GM21825 (cell line): ENCODE results near the gene TMED10.
"Not testable (repeated sequence)": the region's sequence is repeated elsewhere in the genome, so short reads cannot be mapped to it uniquely, and the experiment has no call there.

Experiments
- ATAC-seq: cut with Tn5 transposase; IDR thresholded peaks from one replicate; pipeline ENCODE4 v1.9.1; 2021; ENCODE audit warnings: mild to moderate bottlenecking, moderate library complexity; ENCODE audit not compliant: unreplicated experiment

The TMED10 gene

GRCh38 chr14:75196064-75196463 is 19.7 kb upstream of the TMED10 start:
- no peak for ATAC-seq

GRCh38 chr14:75191100-75191499 is 14.7 kb upstream of the TMED10 start:
- ATAC-seq: no peak

DNA sequence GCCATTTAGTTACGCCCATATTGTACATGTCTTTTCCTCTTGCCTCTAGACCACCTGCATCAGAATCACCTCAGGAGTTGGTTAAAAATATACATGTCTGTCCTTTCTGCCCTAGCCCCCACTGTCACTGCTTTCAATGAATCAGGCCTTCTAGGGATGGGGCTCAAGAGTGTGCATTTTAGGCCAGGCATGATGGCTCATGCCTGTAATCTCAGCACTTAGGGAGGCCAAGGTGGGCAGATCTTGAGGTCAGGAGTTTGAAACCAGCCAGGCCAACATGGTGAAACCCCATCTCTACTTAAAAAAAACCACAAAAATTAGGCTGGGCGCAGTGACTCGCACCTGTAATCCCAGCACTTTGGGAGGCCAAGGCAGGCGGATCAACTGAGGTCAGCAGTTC is 13.6 kb upstream of the TMED10 start:
- ATAC-seq: no peak

DNA sequence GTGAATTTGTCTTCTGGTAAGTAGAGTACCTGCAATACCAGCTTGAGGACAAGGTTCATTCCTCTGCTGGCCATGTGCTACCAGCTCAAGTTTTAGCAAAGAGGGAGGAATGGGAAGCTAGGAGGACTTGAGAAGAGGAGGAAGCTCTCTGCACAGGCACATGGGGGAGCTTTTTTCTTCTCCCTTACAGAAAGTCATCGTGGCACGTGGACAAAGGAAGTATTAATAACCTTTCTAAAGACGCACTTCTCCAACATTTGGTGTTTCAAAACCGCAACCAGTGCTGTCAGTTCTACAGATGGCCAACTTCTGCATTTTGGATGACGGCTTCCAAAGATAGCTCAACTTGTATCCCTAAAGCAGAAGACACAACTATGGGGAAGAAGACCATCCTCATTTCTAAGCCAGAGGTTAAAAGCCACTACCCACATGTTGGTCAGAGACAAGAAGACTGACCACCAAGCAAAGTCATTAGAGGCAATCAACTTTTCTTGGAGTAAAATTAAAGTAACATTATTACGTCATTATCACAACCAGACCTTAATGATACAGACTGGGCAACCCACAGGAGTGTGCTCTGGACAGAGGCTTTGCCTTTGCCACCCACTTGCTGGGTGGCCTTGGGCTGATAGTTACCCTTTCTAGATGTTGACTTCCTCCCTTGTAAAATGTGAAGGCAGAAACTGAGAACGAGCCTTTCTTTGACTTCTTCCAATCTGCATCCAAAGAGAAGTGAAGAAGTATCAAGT is 12.3 kb upstream of the TMED10 start:
- no peak for ATAC-seq

- ATAC-seq: no peak
Measured at GRCh38 chr14:75188086-75188485, 11.7 kb upstream of the TMED10 start.

DNA sequence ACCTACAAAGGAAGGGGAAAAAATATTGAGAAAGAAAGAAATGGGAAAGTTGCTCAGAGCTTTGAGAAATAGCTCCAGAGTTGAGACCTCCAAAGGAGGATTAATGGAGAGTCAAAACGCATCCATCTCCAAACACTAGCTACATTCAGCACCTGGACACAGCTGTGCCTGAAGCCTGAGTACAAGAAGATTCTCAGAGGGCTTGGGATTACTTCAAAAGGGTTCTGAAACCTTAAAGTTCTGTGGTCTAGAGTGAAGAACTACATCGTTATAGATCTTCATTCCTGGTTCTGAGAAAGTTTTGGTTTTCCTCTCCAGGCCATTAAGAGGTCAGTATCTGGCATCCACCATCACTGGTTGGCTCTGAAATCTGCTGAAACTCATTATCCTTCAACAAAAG is 10.5 kb upstream of the TMED10 start:
- ATAC-seq: no peak

- ATAC-seq: no peak
Measured at GRCh38 chr14:75185251-75186040, 9.0 kb upstream of the TMED10 start.

- no peak for ATAC-seq
Measured at GRCh38 chr14:75184492-75184891, 8.1 kb upstream of the TMED10 start.

DNA sequence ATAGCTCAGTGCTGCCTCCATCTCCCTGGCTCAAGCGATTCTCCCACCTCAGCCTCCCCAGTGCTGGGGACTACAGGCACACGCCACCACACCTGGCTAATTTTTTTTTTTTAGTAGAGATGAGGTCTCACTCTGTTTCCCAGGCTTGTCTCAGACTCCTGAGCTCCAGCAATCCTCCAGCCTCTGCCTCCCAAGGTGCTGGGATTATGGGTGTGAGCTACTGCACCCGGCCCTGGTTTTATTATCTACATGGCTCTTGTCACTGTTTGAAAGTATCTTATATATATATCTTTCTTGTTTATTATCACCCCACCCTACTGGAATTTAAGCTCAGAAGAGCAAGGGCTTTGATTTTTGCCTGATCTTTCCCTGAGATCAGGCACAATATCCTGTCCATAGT is 7.6 kb upstream of the TMED10 start:
- no peak for ATAC-seq

DNA sequence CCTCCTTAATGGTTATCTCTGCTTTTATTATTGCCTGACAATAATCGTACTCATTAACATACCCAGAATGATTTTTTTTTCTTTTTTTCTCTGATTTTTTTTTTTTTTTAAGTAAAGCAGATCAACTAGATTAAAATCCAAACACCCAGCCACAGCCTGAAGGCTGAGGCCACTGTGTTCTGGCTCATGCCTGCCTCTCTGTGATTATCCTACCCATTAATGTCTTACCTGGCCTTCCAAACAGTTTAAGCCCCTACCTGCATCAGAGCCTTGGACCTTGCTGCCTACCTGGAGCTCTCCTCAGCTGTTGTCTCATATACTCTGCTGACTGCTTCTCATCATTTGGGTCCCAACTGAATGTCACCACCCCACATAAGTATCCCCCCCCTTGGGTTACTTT is 6.8 kb upstream of the TMED10 start:
- no peak for ATAC-seq

- ATAC-seq: no peak
Measured at GRCh38 chr14:75182821-75183220, 6.4 kb upstream of the TMED10 start.

GRCh38 chr14:75182163-75182562 is 5.8 kb upstream of the TMED10 start:
- not testable (repeated sequence) for ATAC-seq

- ATAC-seq: no peak
Measured at GRCh38 chr14:75181293-75182062, 5.1 kb upstream of the TMED10 start.

DNA sequence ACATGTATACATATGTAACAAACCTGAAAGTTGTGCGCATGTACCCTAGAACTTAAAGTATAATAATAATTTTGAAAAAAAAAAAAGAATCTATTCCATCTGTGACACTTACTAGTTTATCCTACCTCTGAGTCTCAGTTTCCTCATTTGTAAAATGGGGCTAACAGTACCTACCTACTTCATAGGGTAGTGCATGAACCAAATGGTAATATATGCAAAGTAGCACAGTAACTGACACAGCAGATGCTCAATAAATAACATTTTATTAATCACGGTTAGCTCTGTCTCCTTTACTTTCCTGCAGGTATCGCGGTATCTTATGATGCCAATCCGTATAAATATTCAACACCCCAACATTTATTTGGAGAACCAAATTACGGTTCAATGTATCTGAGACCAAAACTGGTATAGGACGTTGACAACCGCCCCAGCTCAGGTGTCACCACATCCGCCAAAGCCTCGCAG is 703 bp downstream of the TMED10 start:
- ATAC-seq: no peak

- no peak for ATAC-seq
Measured at GRCh38 chr14:75174066-75174465, 2.3 kb downstream of the TMED10 start.

DNA sequence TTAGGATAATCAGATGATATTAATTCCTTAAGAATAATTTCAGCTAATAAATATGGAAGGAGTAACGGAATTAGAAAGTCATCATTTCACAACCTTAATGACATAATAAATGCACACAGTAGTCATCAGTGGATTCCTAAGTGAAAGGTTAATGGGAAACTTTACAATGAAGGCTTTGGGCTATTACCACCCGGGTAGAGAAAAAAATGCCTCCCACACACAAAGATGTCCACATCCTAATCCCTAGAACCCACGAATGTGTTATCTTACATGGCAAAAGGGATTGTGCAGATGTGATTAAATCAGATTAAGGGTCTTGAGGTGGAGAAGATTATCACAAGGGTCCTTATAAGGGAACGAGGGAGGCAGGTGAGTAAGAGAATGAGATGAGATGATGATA is 5.6 kb downstream of the TMED10 start:
- no peak for ATAC-seq

- ATAC-seq: no peak
Measured at GRCh38 chr14:75168586-75169335, 7.7 kb downstream of the TMED10 start.

GRCh38 chr14:75167325-75167724 is 9.1 kb downstream of the TMED10 start:
- no peak for ATAC-seq

DNA sequence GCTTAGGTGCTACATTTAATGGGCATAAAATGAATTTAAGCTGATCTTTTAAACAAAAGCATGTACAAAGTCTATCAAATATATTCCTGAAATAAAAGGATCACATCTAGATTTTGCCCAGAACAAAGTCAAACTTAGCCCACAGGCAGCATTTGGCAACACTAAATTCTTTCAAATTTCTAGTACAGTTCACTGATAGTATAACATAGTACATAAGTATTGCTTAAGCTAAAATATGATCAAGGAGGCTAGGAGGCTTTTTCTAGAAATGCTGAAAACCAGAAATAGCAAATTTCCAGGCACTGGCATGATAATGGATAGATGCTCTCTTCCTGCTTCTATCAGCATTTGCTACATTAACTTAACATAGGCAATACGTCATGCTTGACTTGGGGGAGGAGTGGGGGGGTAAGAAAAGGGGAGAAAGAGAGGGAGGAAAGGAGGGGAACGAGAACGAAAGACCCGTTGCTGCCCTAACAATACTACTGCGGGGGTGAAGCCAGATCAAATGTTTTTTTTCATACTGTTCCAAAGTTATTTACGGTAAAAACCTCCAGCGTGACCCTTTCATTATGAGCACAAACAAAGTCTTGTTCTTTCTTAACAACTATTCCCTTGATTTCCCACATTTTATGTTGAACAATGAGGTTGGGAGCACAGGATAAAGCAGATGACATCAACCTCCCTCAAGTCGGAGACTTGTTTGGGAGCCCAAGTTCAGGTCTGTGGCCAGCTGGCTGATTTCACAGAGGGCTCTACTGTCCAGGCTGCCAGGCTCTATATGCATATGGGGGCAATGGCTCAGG is 10.6 kb downstream of the TMED10 start:
- ATAC-seq: no peak

DNA sequence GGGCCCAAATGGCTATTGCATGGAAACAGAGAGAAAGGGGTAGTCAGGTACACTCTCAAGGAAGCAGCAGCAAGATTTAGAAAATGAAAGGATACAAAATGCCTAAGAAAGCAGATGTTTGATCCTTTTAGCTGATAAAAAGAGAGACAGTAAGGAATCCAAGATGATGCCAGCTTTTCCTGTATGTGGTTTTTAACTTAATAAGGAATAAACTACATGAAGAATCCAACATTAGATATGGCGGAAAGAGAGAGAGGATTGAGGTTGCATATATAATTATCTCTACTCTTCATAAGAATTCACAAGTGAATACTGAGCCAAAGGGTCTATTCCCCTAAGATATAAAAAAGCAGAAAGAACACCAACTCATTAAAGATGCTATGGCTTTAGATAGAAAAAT is 11.6 kb downstream of the TMED10 start:
- ATAC-seq: no peak
